ENCODE data around the gene AKAP8L. TPM values are rescaled to one million over a fixed set of nuclear protein-coding genes. Genes with fewer than 3 reads are reported as not detected.
A peak's percentile ranks its signal among the peaks of the same experiment; 100 is the strongest.

AKAP8L gene
- total and polyA plus RNA-seq, 2 of the 8 experiments (the other 6 are each of a cell fraction or from before 2014, with no cell fraction given): 75.1 to 138 TPM

GRCh38 chr19:15373644-15374043 lies 45.1 kb downstream of the AKAP8L start:
- no peak overlapping the region for H2BK12ac ChIP-seq (ENCODE audit: low read depth, low read length)
- 93% methylated on average over 22 of the region's 22 CpGs; no CpG with 5 or more reads in 1 of the 2 experiments for WGBS, 2 experiments (ENCODE audit: extremely low coverage in 1 of 2, insufficient coverage in 1 of 2, insufficient read length in 1 of 2, insufficient replicate concordance in 2 of 2, low coverage in 1 of 2, low lambda C conversion rate in 2 of 2, missing lambda C conversion rate in 1 of 2)
- no peak for TF ChIP-seq POLR2A (IDR thresholded peaks at IDR 0.05; ENCODE audit: control extremely low read depth in 1 of 2, low read depth in 2 of 2, low read length in 2 of 2)
- TF ChIP-seq FOSL1 (IDR thresholded peaks at IDR 0.05; ENCODE audit: insufficient read depth, low read depth, low read length): no peak
- TF ChIP-seq, protein P1, sequence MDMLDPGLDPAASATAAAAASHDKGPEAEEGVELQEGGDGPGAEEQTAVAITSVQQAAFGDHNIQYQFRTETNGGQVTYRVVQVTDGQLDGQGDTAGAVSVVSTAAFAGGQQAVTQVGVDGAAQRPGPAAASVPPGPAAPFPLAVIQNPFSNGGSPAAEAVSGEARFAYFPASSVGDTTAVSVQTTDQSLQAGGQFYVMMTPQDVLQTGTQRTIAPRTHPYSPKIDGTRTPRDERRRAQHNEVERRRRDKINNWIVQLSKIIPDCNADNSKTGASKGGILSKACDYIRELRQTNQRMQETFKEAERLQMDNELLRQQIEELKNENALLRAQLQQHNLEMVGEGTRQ (IDR thresholded peaks at IDR 0.05; ENCODE audit: low read length): no peak
- TF ChIP-seq SP2 (IDR thresholded peaks at IDR 0.05; ENCODE audit: low read length): no peak
- TF ChIP-seq BACH1 (IDR thresholded peaks at IDR 0.05; ENCODE audit: low read length): no peak
- TF ChIP-seq HDAC2 (IDR thresholded peaks at IDR 0.05; ENCODE audit: borderline replicate concordance in 1 of 2, low read depth in 2 of 2, low read length in 2 of 2): no peak
- TF ChIP-seq KDM5A (IDR thresholded peaks at IDR 0.05; ENCODE audit: low read length): no peak
- TF ChIP-seq JUND (IDR thresholded peaks at IDR 0.05; ENCODE audit: low read length): no peak
- no peak for TF ChIP-seq MAX (IDR thresholded peaks at IDR 0.05)
- TF ChIP-seq RBBP5 (IDR thresholded peaks at IDR 0.05; ENCODE audit: borderline replicate concordance, low read depth, low read length): no peak
- TF ChIP-seq SIN3A (conservative IDR thresholded peaks at IDR 0.05 in 1 of 2, IDR thresholded peaks at IDR 0.05 in 1 of 2; ENCODE audit: low read depth in 1 of 2, low read length in 2 of 2): no peak
- TF ChIP-seq ATF3 (IDR thresholded peaks at IDR 0.05; ENCODE audit: insufficient read depth, low read depth, low read length): no peak

More at GRCh38 chr19:15373644-15374043, 45.1 kb downstream of the AKAP8L start:
- Histone ChIP-seq H3K27ac (ENCODE audit: low read depth, low read length) (no peak overlapping the region), H4K5ac (ENCODE audit: insufficient read length, low read depth, low read length) (no peak overlapping the region), H3K27me3 (replicated peaks in 1 of 4; ENCODE audit: control insufficient read depth in 3 of 4, extremely low read depth in 1 of 4, insufficient read depth in 3 of 4, low read length in 3 of 4) (no peaks in the 10 kb centered on the region), H3K14ac (ENCODE audit: insufficient read length) (no peak overlapping the region), H2AFZ (ENCODE audit: low read length) (no peak overlapping the region), H2BK20ac (ENCODE audit: low read length) (no peak overlapping the region), H3K18ac (ENCODE audit: extremely low read depth, low read length) (no peak overlapping the region), H2BK5ac (ENCODE audit: low read depth, low read length) (no peak overlapping the region), H4K20me1 (replicated peaks in 1 of 2; ENCODE audit: control insufficient read depth in 1 of 2, insufficient read depth in 2 of 2, low read length in 2 of 2) (peaks cover 11 to 38% of the 10 kb centered on the region in 2 experiments), H3K79me2 (ENCODE audit: control insufficient read depth in 1 of 2, insufficient read depth in 2 of 2, low read length in 2 of 2) (peaks cover 33 to 64% of the 10 kb centered on the region in 2 experiments), H3K4ac (replicated peaks; ENCODE audit: insufficient read length, low read depth, low read length) (no peak overlapping the region), H4K8ac (ENCODE audit: extremely low read depth, insufficient read depth, low read length) (peak overlapping the region; percentile 60; the same call in 1 of the 2 replicates), H3K9ac (replicated peaks in 1 of 4; ENCODE audit: extremely low read depth in 1 of 4, low read depth in 3 of 4, low read length in 3 of 4) (no peak overlapping the region), H3K79me1 (ENCODE audit: low read depth, low read length) (peaks cover 24% of the 10 kb centered on the region), H2BK120ac (replicated peaks; ENCODE audit: low read depth, low read length) (no peak overlapping the region), H3K23ac (ENCODE audit: insufficient read length) (no peak overlapping the region), H4K91ac (replicated peaks; ENCODE audit: insufficient read length, low read length) (no peak overlapping the region), H3K4me1 (replicated peaks in 1 of 4; ENCODE audit: control insufficient read depth in 3 of 4, insufficient read depth in 4 of 4, low read length in 3 of 4) (peaks cover 0 to 5% (median 5%) of the 10 kb centered on the region in 4 experiments; a peak in 6 of 7 replicates), H2BK15ac (ENCODE audit: low read length) (no peak overlapping the region), H3K4me3 (ENCODE audit: extremely low read depth in 1 of 4, insufficient read depth in 2 of 4, low read depth in 3 of 4, low read length in 4 of 4) (no peak overlapping the region), H3K36me3 (ENCODE audit: control insufficient read depth in 2 of 4, insufficient read depth in 4 of 4, low read length in 3 of 4) (peaks cover 14 to 49% (median 32%) of the 10 kb centered on the region in 4 experiments), H3K23me2 (ENCODE audit: low read depth, low read length) (peaks cover 8% of the 10 kb centered on the region), H3K4me2 (ENCODE audit: insufficient read depth in 1 of 2, low read depth in 2 of 2, low read length in 2 of 2) (no peak overlapping the region), H3K9me3 (ENCODE audit: insufficient read depth in 2 of 2, low read depth in 1 of 2, low read length in 1 of 2) (no peaks in the 10 kb centered on the region), H2AK5ac (ENCODE audit: low read depth, low read length) (no peak overlapping the region), H3K56ac (replicated peaks; ENCODE audit: insufficient read length, low read depth, low read length) (no peak overlapping the region)
- no peak for DNase-seq (ENCODE audit: low read depth in 1 of 2, low spot score in 2 of 2)
- ChIA-PET CTCF (ENCODE audit: partially characterized antibody) (interaction anchor here (0.6 kb wide), 1 partner anchor 69 kb away, joined by 3 read pairs; no protein-coding TSS in a partner anchor), POLR2A (ENCODE audit: partially characterized antibody) (interaction anchor here (1.1 kb wide), 1 partner anchor 14 kb away, joined by 4 read pairs; no protein-coding TSS in a partner anchor)
- FAIRE-seq: no peak

Measured in H1 (cell line).